Hematopoietic multipotent progenitor cell treated with erythropoietin and hydrocortisone succinate and interleukin-3 and kit ligand, for 4 days (in vitro differentiated cells): Measurements from ENCODE around the gene IL22RA1.
A peak's percentile ranks its signal among the peaks of the same experiment; 100 is the strongest.

ENCODE experiments used
- DNase-seq: peaks from one replicate; pipeline ENCODE4 v3.0.0-alpha.2; 2015

The IL22RA1 gene, protein sequence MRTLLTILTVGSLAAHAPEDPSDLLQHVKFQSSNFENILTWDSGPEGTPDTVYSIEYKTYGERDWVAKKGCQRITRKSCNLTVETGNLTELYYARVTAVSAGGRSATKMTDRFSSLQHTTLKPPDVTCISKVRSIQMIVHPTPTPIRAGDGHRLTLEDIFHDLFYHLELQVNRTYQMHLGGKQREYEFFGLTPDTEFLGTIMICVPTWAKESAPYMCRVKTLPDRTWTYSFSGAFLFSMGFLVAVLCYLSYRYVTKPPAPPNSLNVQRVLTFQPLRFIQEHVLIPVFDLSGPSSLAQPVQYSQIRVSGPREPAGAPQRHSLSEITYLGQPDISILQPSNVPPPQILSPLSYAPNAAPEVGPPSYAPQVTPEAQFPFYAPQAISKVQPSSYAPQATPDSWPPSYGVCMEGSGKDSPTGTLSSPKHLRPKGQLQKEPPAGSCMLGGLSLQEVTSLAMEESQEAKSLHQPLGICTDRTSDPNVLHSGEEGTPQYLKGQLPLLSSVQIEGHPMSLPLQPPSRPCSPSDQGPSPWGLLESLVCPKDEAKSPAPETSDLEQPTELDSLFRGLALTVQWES

DNA sequence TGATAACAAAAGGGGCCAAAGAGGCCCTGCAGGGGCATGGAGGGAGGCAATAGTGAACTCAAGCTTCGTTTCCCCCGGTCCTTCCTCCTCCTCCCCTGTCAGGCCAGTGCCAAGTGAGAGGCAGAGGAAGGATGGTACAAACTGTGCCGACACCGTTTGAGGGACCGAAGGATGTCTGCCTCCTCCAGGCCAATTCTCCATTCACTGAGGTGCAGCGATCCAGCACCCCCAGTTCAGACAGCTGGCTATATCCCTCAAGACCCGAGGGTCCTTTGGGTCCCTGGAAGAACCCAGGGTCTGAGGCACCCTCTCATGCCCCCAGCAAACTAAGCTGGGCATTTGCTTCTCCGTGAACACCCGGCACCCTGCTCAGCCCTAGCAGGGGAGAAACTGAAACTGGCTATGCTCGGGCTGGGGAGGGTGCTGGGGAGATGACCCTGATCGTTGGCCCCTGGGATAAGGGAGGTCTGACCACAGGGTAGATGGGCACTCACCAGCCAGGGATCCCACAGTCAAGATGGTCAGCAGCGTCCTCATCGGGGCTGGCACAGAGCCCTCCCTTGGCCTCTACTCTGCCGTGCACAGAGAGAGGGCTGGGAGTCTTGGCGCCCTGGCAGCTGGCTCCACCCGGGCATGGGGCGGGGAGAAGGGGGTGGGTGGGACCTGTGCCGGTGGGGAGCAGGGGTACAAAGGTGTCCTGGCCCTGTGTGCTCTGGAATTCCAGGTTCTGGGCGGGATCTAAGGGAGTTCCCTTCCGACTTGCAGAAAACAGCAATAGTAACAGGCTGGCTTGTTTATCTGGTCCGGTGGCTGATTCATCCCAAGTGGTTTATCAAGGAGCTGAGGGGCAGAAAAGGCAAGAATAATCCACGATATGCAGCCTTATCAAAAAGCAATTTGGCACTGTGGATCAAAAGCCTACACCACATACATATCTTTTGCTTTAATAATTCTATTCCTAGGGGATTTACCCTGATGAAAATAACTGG, at the start of gene IL22RA1:
IL22RA1 (minus strand) TSS at position 595 of the 989 bp plus-strand sequence; CDS start at position 537, 58 bp downstream.
- no peak for DNase-seq

DNA sequence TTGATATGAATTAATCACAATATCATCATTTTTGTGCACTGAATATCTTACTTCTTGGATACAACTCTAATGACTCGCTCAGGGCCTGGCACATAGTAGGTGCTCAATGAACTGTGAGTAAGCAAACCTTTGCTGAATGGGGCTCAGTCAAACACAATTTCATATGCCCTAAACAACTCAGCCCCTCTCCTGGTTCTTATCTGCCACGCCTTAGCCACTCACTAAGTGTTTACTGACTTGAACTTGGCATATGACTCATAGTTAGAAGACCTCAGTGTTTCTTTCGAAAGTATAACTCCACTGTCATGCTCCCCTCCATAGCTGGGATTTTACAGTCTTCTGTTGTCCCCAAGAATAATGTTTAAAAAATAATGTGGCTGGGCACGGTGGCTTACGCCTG, 48.9 kb upstream of the IL22RA1 start:
- DNase-seq: peak; percentile 53

DNA sequence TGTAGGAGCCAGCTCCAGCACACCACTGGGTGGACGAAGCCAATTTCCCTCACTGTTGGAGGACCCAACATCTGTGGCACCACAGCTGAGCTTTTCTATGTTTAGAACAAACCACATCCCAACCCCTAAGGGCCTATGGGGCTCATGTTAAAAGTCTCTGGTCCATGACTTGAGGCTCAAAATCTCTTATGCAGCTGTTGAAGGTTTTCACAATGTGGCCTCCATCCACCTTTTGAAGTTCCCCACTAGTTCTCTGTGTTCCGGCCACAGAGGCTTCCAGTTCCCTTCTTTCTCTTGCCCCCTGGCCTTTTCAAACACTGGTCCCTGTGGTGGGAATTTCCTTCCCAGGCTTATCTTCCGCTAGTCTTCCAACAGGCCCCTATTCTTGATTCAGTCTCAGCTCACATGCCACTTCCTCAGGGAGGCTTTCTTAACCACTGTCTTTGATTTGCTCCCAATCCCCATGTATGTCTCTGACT, 48.1 kb upstream of the IL22RA1 start:
- DNase-seq: peak; percentile 29

DNA sequence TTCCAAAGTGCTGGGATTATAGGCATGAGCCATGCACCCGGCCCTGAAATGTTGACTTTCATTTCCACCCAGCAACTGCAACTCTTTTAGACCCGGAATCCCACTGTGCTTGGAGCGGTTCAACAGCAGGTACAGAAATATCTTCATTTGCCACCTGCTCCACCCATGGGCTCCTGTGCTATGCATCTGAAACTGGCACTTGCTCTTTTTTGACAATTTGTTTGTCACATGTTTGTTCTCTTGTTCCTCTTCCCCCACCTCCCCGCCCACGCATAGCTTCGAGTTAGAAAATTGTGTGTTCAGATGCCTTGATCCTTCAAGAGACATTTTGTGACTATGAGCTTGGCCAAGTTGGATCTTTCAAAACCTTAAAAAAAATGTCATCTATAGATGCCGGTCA, 46.6 kb upstream of the IL22RA1 start:
- peak; percentile 35 for DNase-seq

DNA sequence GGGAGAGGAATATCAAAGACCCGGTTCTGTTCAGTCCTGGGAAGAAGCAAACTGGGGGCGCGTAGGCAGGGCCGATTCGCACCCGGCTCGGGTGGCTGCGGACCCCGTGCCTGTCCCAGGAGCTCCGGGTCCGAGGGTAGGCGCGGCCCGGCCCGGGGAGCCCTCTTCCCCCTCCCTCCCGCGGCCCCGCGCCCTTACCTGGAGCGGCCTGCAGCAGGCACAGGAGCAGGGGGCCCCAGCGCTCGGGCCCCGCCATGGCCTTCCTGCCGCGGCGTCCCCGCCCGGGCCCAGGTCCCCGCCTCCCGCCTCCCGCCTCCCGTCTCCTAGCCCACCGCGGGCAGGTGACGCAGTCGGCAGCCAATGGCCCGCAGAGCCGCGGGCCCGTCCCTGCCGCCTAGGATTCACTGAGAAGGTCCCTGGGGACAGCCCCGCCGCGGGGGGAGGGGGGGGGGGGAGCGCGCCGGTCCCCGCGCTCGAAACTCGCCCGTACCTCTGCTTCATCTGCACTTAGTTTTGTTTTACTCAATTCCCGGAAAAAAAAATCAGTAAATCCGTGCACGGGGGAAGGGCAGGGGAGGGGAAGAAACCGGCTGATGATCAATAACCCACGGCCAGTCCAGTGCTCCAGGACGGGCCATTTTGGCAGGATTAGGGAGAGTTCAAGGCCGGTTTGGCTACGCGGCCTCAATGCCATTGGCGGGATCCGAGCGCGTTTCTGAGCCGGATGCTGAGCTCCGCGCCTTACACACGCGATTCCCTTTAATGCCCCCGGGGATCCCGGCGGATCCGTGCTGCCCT, 44.3 kb upstream of the IL22RA1 start, which contains the start of gene IFNLR1:
IFNLR1 (minus strand) TSS at position 297 of the 798 bp plus-strand sequence; CDS start at position 256, 41 bp downstream.
- DNase-seq: no peak

DNA sequence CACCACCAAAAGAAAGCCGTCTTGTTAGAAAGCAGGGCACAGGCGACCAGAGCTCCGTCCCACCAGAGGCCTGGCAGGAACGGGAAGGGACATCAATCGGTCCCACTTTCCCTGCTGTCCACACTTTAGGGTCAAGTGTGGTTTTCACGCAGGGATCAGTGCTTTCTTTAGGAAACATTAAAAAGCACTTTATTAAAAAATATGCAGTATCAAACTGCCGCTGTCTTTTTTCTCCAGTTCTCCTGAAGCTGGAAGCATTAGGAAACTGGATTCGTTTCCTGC, 43.7 kb upstream of the IL22RA1 start:
- DNase-seq: no peak

DNA sequence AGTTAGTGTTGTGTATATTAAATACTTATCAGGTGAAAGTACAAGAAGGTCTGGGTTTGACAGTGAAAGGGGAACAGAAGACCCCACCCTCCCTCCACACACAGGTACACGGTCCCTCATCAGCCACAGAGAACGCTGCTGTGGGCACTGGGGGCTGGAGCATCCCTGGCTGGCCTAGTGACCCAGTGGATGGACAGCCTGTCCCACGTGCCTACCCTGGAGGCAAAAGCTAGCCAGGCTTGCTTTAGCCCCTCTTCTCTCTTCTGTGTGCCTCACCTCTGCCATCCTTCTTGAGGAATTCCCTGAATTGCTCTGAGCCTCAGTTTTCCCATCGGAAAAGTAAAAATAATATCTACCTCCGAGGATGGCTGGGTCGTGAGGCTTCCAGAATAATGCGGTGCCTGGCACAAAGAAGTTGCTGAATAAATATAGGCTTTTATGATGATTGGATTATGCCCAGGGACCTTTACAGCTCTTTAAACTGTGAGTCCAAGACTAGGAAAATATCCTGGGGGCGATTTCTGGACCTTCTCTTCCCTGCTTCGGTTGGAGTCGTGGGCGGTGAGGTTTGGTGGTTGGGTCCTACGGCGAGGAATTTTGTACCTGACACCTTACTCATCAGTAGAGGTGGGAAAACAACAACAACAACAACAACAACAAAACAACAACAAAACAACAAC, 43.2 kb upstream of the IL22RA1 start:
- DNase-seq: no peak

DNA sequence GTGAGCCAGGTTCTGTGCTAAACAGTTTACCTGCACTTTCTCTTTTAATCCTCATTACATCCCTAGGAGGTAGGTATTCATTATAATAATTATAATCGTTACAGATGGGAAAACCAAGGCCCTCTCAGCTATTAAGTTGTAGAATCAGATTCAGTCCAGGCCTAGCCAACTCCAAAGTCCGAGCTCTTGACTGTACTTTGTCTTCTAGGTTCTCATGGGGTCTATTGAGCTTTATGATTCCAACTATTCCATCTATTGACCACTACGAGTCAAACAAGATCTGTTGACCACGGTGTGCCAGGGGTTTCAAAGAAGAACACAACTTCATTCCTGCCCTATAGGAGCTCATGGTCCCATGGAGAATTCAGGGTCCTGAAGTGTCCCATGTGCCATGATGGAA, 42.1 kb upstream of the IL22RA1 start:
- no peak for DNase-seq

DNA sequence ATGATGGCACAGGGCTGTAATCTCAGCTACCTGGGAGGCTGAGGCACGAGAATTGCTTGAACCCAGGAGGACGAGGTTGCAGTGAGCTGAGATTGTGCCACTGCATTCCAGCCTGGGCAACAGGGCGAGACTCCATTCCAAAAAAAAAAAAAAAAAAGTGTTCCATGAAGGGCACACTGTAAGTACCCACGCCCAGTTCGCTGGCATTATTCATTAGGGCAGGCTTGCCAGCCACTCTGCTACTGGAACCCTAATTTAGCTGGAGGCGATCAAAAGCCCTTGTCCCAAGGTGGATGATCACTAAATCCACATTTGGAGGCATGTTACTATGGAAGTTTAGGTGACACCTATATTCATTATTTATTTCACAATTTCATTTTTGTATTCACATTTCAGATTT, 39.1 kb upstream of the IL22RA1 start:
- DNase-seq: no peak

DNA sequence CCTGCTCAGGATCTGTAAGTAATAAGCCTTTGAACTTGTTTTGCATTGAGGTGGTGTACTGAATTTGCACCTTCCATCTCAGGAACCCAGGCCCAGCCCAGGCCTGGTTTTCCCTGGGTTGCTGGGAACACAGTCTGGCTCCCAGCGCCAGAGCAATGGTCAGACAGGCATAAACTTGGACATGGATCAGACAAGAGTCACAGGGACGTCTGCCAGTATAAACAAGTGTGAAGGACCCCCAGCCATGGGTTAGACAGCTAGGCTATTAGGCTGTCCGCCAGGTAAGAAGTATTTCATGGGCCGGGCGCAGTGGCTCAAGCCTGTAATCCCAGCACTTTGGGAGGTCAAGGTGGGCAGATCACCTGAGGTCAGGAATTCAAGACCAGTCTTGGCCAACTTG, 38.7 kb upstream of the IL22RA1 start:
- DNase-seq: no peak

DNA sequence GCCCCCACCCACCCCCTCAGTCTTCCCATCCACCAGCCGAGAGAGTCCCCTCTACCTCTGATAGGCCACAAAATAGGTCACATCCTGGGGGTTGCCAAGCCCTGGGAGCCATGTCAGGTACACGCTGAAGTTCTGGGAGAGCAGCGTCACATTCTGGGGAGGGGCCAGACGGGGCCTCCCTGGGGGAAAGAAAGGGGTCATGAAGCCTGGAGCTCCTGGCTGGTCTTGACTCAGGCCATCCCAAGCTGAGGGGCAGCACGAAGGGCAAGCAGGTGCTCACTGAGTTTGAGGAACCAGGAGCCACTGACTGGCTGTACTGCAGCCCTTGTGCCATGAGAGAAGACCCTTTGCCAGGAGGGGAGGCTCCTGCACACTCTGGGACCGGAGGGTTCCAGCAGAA, 37.7 kb upstream of the IL22RA1 start:
- no peak for DNase-seq

DNA sequence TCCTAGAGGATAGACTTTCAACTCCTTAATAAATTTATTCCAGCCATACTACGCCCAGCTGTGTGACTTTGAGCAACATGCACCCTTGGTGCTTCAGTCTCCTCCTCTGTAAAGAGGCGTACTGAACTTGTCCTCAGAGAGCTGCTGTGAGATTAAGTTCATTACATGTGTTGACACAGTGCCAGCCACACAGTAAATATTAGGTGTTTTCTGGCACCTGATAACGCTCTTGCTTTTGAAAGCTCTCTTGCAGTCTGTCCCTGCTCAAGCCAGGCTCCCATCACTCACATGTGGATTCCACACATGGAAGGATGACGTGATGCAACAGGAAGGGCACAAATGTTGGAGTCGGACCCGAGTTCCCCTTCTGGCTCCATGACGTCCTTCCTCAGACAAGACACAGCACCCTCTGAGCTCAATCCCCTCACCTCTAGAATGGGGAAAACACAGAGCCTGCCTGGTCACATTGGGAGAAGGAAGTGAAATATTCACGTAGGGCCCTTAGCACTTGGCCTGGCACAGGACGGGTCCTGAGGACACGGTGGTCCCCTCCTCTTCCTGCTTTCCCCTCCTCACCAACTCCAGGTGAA, 36.4 kb upstream of the IL22RA1 start:
- DNase-seq: no peak

DNA sequence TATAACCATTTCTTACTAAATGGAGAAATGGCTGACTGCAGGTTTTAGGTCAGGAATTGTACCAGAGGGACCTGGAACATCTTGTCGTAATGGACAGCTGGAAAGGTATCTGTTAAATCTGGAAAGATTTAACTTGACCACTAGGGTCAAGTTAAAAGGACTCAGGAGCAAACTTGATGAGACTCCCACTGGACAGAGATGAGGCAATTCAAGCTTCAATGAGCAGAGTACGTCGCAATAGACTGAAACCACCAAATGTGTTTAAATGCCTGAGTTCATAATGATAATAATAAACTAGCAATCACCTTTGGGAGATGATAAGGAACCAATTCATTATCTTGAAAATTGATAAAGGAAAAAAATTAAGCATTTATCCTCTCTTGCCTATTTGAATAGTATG, 35.5 kb upstream of the IL22RA1 start:
- DNase-seq: no peak

DNA sequence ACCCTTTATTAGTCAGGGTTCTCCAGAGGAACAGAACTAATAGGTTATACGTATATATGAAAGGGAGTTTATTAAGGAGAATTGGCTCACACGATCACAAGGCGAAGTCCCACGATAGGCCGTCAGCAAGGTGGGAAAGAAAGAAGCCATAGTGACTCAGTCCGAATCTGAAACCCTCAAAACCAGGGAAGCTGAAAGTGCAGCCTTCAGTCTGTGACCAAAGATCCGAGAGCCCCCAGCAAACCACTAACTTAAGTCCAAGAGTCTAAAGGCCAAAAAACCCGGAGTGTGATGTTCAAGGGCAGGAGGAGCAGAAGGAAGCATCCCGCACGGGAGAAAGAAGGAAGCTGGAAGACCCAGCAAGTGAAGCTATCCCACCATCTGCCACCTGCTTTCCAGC, 34.2 kb upstream of the IL22RA1 start:
- DNase-seq: no peak

DNA sequence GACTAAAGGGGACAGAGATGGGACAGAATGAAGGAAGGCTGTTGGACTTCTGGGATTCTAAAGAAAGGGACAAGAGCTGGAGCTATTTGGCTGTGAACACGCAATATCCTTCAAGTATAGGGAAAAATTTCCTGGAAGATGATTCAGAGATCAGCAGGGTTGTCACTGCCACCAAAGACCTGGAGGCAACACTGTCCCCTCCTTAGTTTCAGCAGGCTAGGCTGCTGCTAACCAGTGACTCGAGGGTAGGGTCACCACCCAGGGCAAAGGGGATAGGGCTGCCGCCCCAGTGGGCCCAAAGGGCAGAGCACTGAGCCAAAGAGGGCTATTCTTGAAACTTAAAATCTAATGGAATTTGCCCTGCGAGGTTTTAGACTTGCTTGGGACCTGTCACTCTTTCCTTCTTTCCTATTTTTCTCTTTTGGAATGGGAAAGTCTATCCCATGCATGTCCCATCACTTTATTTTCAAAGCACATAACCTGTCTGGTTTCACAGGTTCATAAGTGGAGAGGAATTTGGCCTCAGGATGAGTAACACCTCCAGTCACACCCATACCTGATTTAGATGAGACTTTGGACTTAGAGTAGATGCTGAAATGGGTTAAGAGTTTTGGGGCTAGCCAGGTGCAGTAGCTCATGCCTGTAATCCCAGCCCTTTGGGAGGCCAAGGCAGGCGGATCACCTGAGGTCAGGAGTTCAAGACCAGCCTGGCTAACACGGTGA, 32.3 kb upstream of the IL22RA1 start:
- no peak for DNase-seq

DNA sequence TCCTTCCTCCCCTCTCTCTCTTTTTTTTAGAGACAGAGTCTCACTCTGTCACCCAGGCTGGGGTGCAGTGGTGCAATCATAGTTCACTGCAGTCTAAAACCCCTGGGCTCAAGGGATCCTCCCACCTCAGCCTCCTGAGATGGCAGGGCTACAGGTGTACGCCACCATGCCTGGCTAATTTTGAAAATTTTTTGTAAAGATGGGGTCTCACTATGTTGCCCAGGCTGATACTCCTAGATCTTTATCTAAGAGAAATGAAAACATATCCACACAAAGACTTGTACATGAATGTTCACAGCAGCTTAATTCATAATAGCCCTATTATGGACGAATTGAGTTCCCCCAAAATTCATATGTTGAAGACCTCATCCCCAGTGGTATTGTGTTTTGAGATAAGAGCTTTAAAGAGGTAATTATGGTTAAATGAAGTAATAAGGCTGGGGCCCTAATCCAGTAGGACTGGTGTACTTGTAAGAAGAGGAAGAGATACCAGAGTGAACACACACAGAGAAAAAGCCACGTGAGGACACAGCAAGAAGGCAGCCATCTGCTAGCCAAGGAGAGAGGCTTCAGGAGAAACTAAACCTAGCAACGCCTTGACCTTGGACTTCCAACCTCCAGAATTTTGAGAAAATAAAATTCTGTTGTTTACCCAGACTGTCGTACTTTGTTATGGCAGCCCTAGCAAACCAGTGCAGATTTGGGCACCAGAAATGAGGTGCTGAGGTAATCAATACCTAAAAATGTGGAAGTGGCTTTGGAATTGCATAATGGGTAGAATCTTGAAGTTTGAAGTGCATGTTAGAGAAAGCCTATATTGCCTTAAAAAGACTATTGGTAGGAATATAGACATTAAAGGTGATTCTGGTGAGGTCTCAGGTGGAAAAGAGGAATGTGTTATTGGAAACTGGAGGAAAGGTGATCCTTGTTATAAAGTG, 31.0 kb upstream of the IL22RA1 start:
- DNase-seq: no peak

DNA sequence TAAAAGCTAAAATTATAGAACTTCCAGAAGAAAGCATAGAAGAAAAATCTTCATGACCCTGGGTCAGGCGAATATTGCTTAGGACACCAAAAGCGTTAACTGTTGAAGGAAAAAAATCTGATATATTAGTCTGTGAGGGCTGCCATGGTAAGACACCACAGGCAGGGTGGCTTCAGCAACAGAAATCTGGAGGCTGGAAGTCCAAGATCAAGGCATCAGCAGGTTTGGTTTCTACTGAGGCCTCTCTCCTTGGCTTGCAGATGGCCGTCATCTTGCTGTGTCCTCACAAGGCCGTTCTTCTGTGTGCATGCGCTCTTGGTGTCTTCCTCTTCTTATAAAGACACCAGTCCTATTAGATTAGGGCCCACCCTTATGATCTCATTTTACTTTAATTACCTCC, 29.7 kb upstream of the IL22RA1 start:
- no peak for DNase-seq

DNA sequence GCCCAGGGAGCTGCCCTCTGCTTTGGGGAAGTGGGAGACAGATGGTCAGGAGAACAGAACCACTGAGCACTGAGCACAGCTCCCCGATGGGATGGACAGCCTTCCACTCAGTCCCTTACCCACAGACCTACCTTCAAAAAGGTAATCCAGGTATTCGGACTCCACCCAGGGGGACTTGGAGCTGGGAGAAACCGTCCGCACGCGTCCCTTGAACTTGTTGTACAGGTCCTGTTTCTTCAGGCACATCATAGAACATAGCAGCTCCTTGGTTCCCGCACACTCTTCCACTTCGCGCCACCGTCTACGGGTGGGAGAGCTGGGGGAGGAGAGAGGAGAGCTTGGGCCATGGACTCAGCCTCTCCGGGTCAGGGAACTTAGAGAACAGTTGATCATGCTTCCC, 26.3 kb upstream of the IL22RA1 start:
- DNase-seq: no peak

DNA sequence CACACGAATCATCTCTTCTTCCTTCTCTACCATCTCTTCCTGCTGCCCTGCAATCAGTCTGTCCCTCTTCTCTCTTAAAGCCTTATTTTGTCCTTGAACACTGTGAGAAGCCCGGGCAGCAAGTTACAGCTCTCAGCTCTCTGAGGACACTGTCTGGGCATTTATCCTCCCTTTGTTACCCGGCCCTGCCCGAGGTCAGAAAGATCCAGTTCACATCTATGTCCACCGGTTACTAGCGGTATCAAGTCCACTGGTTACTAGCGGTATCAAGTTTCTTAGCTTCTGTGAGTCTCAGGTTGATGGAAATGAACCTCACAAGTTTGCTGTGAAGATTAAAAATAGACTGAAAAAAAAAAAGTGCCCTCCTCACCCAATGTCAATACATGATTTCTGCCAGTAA, 25.3 kb upstream of the IL22RA1 start:
- no peak for DNase-seq

DNA sequence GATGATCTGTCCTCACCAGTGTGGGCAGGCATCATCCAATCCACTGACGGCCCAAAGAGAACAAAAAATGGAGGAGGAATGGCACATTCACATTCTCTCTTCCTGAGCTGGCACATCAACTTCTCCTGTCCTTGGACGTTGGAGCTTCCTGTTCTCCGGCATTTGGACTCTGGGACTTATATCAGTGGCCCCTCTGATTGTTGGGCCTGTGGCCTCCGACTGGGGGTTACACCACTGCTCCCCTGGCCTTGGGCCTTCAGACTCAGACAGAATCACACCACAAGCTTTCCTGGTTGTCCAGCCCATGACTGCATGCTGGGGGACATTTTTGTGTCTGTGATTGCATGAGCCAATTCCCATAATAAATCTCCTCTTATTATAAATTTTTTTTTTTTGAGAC, 24.1 kb upstream of the IL22RA1 start:
- DNase-seq: no peak
